ENCODE measurements around the gene DPP6. TPM values are rescaled to one million over a fixed set of nuclear protein-coding genes. Genes with fewer than 3 reads are reported as not detected.

The DPP6 gene
- total and polyA plus RNA-seq, 2 of the 8 experiments (the other 6 are each of a cell fraction or from before 2014, with no cell fraction given), result 4.7 to 6.8 TPM

DNA sequence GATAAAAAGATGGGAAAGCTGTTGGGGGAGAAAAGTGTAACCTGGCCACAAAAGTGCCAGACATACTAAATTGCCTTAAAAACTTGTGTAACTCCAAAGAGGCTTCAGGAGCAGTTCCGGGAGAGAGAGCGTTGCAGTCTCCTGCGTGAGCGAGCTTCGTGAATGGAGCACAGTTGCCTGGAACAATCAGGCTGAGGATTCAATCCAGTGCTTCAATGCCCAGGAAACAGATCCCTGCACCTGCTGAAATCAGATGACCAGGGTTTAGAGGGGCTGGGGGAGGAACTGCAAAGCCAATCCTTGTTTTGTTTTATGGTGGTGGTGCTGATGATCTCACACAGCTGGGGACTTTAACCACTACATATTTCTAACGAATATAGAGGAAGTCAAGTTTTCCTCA is 398.3 kb downstream of the DPP6 start:
- no peaks in the 10 kb centered on the region; a peak in 1 of 4 replicates for H3K9me3 ChIP-seq (ENCODE audit: insufficient read depth in 2 of 2, low read depth in 1 of 2, low read length in 1 of 2)
- H3K18ac ChIP-seq (ENCODE audit: extremely low read depth, low read length), result no peak overlapping the region
- no peak overlapping the region for H4K5ac ChIP-seq (ENCODE audit: insufficient read length, low read depth, low read length)
- H4K8ac ChIP-seq (ENCODE audit: extremely low read depth, insufficient read depth, low read length), result no peak overlapping the region
- ChIA-PET POLR2A (ENCODE audit: partially characterized antibody) (no interaction called here), CTCF (ENCODE audit: partially characterized antibody) (no interaction called here)
- no peak overlapping the region for H3K23ac ChIP-seq (ENCODE audit: insufficient read length)
- H3K14ac ChIP-seq (ENCODE audit: insufficient read length), result no peak overlapping the region
- H4K91ac ChIP-seq (replicated peaks; ENCODE audit: insufficient read length, low read length), result no peak overlapping the region
- no peaks in the 10 kb centered on the region for H3K27me3 ChIP-seq (replicated peaks in 1 of 4; ENCODE audit: control insufficient read depth in 3 of 4, extremely low read depth in 1 of 4, insufficient read depth in 3 of 4, low read length in 3 of 4)
- DNase-seq (ENCODE audit: low read depth in 1 of 2, low spot score in 2 of 2) (no peak), FAIRE-seq (no peak)
- no peak overlapping the region for H3K9ac ChIP-seq (replicated peaks in 1 of 4; ENCODE audit: extremely low read depth in 1 of 4, low read depth in 3 of 4, low read length in 3 of 4)
- H3K4ac ChIP-seq (replicated peaks; ENCODE audit: insufficient read length, low read depth, low read length), result no peak overlapping the region
- H3K27ac ChIP-seq (ENCODE audit: low read depth, low read length), result no peak overlapping the region
- H3K4me3 ChIP-seq (ENCODE audit: extremely low read depth in 1 of 4, insufficient read depth in 2 of 4, low read depth in 3 of 4, low read length in 4 of 4), result no peak overlapping the region
- no peaks in the 10 kb centered on the region for H4K20me1 ChIP-seq (replicated peaks in 1 of 2; ENCODE audit: control insufficient read depth in 1 of 2, insufficient read depth in 2 of 2, low read length in 2 of 2)
- no peak for TF ChIP-seq ZNF274 (IDR thresholded peaks at IDR 0.05; ENCODE audit: borderline replicate concordance, extremely low read depth, low read length)
- TF ChIP-seq TAF7 (optimal IDR thresholded peaks at IDR 0.05; ENCODE audit: borderline replicate concordance, low read depth, low read length), result no peak
- no peak for TF ChIP-seq BCL11A (IDR thresholded peaks at IDR 0.05; ENCODE audit: low read depth in 2 of 2, low read length in 2 of 2)
- TF ChIP-seq CREB1 (IDR thresholded peaks at IDR 0.05), result no peak
- no peak for TF ChIP-seq SIX5 (IDR thresholded peaks at IDR 0.05; ENCODE audit: low read depth, low read length)
- TF ChIP-seq TBP (IDR thresholded peaks at IDR 0.05; ENCODE audit: low read depth, low read length), result no peak
- H2BK12ac ChIP-seq (ENCODE audit: low read depth, low read length), result no peak overlapping the region
- no peak overlapping the region for H2BK5ac ChIP-seq (ENCODE audit: low read depth, low read length)
- H2AK5ac ChIP-seq (ENCODE audit: low read depth, low read length), result no peak overlapping the region
- WGBS, 2 experiments (ENCODE audit: extremely low coverage in 1 of 2, insufficient coverage in 1 of 2, insufficient read length in 1 of 2, insufficient replicate concordance in 2 of 2, low coverage in 1 of 2, low lambda C conversion rate in 2 of 2, missing lambda C conversion rate in 1 of 2), result 92% methylated on average over 6 of the region's 6 CpGs; no CpG with 5 or more reads in 1 of the 2 experiments
- H2BK20ac ChIP-seq (ENCODE audit: low read length), result no peak overlapping the region
- no peak overlapping the region for H2AFZ ChIP-seq (ENCODE audit: low read length)
- no peaks in the 10 kb centered on the region for H3K23me2 ChIP-seq (ENCODE audit: low read depth, low read length)
- H3K79me1 ChIP-seq (ENCODE audit: low read depth, low read length), result no peaks in the 10 kb centered on the region
- peaks cover 0 to 4% (median 0%) of the 10 kb centered on the region in 4 experiments; a peak in 1 of 7 replicates for H3K4me1 ChIP-seq (replicated peaks in 1 of 4; ENCODE audit: control insufficient read depth in 3 of 4, insufficient read depth in 4 of 4, low read length in 3 of 4)
- H3K36me3 ChIP-seq (ENCODE audit: control insufficient read depth in 2 of 4, insufficient read depth in 4 of 4, low read length in 3 of 4), result no peaks in the 10 kb centered on the region
- no peaks in the 10 kb centered on the region for H3K79me2 ChIP-seq (ENCODE audit: control insufficient read depth in 1 of 2, insufficient read depth in 2 of 2, low read length in 2 of 2)
- H2BK15ac ChIP-seq (ENCODE audit: low read length), result no peak overlapping the region
- H3K56ac ChIP-seq (replicated peaks; ENCODE audit: insufficient read length, low read depth, low read length), result no peak overlapping the region
- H2BK120ac ChIP-seq (replicated peaks; ENCODE audit: low read depth, low read length), result no peak overlapping the region
- no peak overlapping the region for H3K4me2 ChIP-seq (ENCODE audit: insufficient read depth in 1 of 2, low read depth in 2 of 2, low read length in 2 of 2)
